ENCODE results near the gene FRMD1.

Gene FRMD1

DNA sequence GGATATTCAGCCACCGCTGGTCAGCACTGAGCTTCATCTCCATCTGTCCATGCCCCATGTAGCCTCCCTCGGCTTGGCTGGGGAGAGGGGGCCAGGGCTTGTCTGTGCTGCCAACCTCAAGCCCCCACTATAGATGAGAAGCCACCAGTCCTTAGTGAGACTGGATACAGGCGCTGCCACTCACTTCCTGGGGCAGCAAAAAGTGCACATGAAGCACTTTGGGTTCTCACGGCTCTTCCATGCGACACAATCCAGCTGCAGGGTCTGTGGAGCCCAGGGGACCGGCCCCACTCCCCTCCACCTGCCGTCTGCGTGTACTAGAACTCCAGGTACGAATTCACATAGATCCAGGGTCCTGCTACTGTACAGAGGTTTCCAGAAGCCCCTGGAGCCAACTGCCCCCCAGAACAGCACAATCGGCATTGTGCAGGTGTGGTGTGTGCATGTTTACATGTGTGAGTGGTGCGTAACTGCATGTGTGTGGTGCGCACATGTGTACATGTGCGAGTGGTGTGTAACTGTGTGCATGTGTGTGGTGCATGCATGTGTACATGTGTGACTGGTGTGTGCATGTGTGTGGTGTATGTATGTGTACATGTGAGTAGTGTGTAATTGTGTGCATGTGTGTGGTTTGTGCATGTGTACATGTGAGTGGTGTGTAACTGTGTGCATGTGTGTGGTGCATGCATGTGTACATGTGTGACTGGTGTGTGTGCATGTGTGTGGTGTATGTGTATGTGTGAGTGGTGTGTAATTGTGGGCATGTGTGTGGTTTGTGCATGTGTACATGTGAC is 4.9 kb downstream of the FRMD1 start:
- ATAC-seq (replicated peaks) = no peak
- Mint-ChIP-seq H3K4me1 (ENCODE audit: low read depth in 2 of 2) (no peaks in the 10 kb centered on the region), H3K27ac (no peak overlapping the region)

DNA sequence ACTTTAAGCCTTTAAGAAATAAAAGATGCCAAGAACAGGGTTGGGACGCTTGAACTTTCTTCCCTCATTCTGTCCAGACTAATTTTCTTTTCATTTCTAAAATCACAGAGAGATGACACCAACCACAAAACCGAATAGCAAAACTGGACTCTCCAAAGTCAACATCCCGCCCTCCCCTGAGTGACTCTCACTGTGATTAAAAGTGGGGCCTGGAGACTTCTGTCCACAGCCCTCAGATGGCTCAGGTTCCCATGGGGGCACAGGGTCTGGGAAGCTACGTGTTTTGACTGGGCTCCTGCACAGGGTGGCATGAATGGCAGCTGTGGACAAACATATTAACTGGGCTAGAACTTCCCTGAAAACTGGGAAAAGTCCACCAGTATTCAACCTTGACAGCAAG is 6.3 kb downstream of the FRMD1 start:
- DNase-seq (no peak), ATAC-seq (replicated peaks) (no peak)
- no peaks in the 10 kb centered on the region for H3K36me3 Mint-ChIP-seq (ENCODE audit: insufficient read depth)
- H3K4me3 Mint-ChIP-seq = no peak overlapping the region
- peaks cover 6 to 9% of the 10 kb centered on the region in 2 donors for H3K27me3 Mint-ChIP-seq
- H3K4me1 Mint-ChIP-seq (ENCODE audit: low read depth in 2 of 2) = no peaks in the 10 kb centered on the region
- no peak overlapping the region for H3K27ac Mint-ChIP-seq
- H3K9me3 Mint-ChIP-seq = no peaks in the 10 kb centered on the region

More for the DNA sequence above, 4.9 kb downstream of the FRMD1 start:
- no peak overlapping the region for H3K4me3 Mint-ChIP-seq
- no peaks in the 10 kb centered on the region for H3K36me3 Mint-ChIP-seq (ENCODE audit: insufficient read depth)
- peaks cover 6 to 9% of the 10 kb centered on the region in 2 donors for H3K27me3 Mint-ChIP-seq
- no peaks in the 10 kb centered on the region for H3K9me3 Mint-ChIP-seq
- no peak for DNase-seq

DNA sequence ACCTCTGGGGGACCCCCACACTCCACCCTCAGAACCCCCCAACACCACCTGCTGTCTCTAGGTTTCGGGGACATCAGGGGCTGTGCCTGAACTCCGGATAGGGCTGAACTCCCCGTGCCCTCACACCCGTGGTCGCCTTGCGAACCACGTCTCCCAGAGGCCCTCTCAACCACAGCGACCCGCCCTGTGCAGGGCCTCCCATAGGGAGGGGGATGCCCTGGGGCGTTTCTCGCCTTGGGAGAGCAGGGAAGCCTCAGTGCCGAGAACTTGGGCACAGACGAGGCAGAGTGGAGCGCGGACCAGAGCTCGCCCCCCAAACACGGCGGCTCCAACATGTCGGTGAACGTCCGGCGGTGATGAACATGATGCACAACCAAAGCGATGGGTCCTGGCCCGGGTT is 6.8 kb downstream of the FRMD1 start:
- no peaks in the 10 kb centered on the region for H3K9me3 Mint-ChIP-seq
- H3K36me3 Mint-ChIP-seq (ENCODE audit: insufficient read depth) = no peaks in the 10 kb centered on the region
- H3K4me1 Mint-ChIP-seq (ENCODE audit: low read depth in 2 of 2) = no peaks in the 10 kb centered on the region
- ATAC-seq (replicated peaks) = no peak
- peaks cover 6 to 9% of the 10 kb centered on the region in 2 donors for H3K27me3 Mint-ChIP-seq
- no peak overlapping the region for H3K27ac Mint-ChIP-seq
- no peak for DNase-seq
- no peak overlapping the region for H3K4me3 Mint-ChIP-seq

DNA sequence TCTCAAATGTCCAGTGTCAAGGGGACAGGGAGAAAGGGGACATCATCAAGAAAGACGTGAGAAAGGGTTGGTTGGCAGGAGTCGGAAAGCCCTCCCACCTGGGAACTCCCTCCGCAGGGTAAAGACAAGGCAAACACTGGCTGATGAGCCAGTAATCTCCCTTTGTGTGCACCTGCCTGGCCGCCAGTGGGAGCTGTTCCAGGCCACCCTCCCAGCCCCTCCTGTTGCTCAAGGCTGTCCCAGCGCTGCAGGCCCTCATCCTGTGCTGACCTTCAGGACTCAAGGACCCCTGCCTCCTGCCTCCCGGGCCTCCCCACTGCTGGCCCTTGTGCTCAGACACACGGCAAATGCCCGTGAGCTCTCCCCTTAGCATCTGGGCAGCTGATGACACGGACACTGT is 7.4 kb downstream of the FRMD1 start:
- DNase-seq = no peak
- no peak overlapping the region for H3K27ac Mint-ChIP-seq
- no peak for ATAC-seq (replicated peaks)
- peaks cover 6 to 9% of the 10 kb centered on the region in 2 donors for H3K27me3 Mint-ChIP-seq
- no peaks in the 10 kb centered on the region for H3K36me3 Mint-ChIP-seq (ENCODE audit: insufficient read depth)
- H3K9me3 Mint-ChIP-seq = no peaks in the 10 kb centered on the region
- H3K4me1 Mint-ChIP-seq (ENCODE audit: low read depth in 2 of 2) = no peaks in the 10 kb centered on the region
- no peak overlapping the region for H3K4me3 Mint-ChIP-seq

DNA sequence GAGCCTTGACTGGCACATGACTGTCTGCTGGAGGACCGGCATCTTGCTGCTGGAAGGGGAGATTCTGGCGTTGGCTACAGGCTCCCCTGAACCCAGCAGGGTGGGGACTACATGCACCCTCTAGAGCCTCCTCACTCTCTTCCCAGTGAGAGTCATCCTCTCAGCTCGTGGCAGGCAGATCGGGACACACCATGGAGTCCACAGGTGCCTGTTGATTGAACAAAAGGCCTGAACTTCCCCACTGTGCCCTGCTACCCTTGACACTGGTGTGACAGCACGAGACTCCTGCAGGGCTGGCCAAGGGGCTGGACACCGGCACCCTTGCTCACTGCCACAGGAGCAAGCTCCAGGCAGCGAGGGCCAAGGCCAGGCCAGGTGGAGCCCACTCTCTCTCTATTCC is 8.2 kb downstream of the FRMD1 start:
- no peaks in the 10 kb centered on the region for H3K9me3 Mint-ChIP-seq
- H3K4me1 Mint-ChIP-seq (ENCODE audit: low read depth in 2 of 2) = no peaks in the 10 kb centered on the region
- H3K36me3 Mint-ChIP-seq (ENCODE audit: insufficient read depth) = peaks cover 2% of the 10 kb centered on the region
- peaks cover 7 to 9% of the 10 kb centered on the region in 2 donors for H3K27me3 Mint-ChIP-seq
- no peak overlapping the region for H3K27ac Mint-ChIP-seq
- DNase-seq = no peak
- ATAC-seq (replicated peaks) = no peak
- H3K4me3 Mint-ChIP-seq = no peak overlapping the region

DNA sequence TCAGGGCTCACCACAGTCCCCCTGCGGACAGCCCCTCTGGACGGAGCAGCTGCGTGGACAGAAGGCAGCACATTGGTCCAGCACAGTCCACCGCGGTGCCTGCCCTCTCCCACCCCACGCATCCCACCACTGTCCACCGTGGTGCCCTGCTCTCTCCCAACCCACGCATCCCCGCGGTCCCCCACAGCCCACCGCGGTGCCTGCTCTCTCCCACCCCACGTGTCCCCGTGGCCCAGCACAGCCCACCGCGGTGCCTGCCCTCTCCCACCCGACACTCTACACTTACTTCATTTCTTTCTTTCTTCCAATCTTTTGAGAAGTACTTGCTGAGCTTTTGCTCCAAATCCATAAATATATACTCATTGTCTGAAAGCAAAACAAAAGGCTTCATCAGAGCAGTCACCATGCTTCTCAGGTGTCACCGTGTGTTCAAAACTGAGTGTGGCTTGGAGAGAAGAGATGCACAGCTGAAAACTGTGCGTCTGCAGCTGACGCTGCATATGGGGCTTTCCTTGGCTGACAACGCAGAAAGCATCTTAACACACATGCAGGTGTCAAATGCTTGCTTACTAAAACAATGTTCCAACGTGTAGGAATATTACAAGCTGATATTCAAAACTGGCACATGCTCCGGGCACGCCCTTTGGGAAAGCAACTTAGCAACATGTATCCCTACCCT is 11.8 kb downstream of the FRMD1 start:
- no peak overlapping the region for H3K4me3 Mint-ChIP-seq
- H3K27ac Mint-ChIP-seq = no peak overlapping the region
- no peak for DNase-seq
- H3K9me3 Mint-ChIP-seq = no peaks in the 10 kb centered on the region
- H3K4me1 Mint-ChIP-seq (ENCODE audit: low read depth in 2 of 2) = peaks cover 0 to 2% of the 10 kb centered on the region in 2 donors
- no peak for ATAC-seq (replicated peaks)
- H3K36me3 Mint-ChIP-seq (ENCODE audit: insufficient read depth) = peaks cover 2% of the 10 kb centered on the region
- H3K27me3 Mint-ChIP-seq = peaks cover 9 to 13% of the 10 kb centered on the region in 2 donors

DNA sequence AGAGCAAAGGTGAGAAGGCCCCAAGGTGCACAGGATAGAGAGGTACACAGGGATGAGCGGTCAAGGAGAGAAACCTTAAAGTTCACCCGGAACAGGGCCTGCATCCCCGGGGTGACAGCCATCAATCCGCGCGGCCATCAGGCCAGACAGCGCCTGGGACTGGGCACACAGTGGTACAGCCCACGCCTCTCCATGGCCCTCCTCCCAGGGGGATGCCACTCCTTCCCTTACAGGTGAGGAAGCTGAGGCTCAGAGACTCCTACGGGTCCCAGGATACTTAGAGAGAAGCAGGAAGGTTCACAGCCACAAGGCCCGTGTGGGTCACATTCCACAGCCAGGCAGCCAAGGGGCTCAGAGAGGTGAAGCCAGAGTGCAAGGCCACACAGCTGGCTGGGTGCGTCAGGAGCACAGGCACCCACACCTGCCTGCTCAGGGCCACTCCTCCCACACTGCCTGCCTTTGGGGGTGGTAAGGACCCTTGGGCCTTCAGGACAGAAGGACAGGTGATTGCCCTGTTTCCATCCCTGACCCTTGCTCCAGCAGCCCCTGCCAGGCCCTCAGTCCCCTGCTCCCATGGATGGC is 14.7 kb downstream of the FRMD1 start:
- Mint-ChIP-seq H3K27me3 (peaks cover 0 to 15% of the 10 kb centered on the region in 2 donors), H3K4me1 (ENCODE audit: low read depth in 2 of 2) (peaks cover 0 to 2% of the 10 kb centered on the region in 2 donors), H3K4me3 (no peak overlapping the region), H3K27ac (no peak overlapping the region), H3K9me3 (no peaks in the 10 kb centered on the region), H3K36me3 (ENCODE audit: insufficient read depth) (peaks cover 2% of the 10 kb centered on the region)
- ATAC-seq (replicated peaks) = no peak
- no peak for DNase-seq

DNA sequence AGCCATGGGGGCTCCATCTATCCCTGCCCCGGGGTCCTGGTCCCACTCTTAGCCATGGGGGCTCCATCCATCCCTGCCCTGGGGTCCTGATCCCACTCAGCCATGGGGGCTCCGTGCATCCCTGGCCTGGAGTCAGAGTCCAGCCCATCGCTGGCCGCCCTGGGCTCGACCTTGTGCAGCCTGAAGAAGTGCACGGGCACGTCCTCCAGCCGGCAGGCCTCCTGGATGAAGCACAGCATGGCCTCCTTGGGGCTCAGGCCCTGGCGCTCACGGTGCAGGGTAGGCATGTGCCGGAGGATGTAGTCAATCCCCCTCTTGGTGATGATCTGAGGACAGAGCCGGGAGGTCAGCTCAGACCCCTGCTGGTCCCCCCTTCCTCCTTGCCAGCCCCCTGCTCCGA is 15.6 kb downstream of the FRMD1 start:
- Mint-ChIP-seq H3K36me3 (ENCODE audit: insufficient read depth) (peaks cover 2% of the 10 kb centered on the region), H3K27me3 (peaks cover 0 to 15% of the 10 kb centered on the region in 2 donors), H3K9me3 (no peaks in the 10 kb centered on the region), H3K27ac (no peak overlapping the region), H3K4me1 (ENCODE audit: low read depth in 2 of 2) (peaks cover 0 to 2% of the 10 kb centered on the region in 2 donors), H3K4me3 (no peak overlapping the region)
- no peak for ATAC-seq (replicated peaks)
- DNase-seq = no peak

DNA sequence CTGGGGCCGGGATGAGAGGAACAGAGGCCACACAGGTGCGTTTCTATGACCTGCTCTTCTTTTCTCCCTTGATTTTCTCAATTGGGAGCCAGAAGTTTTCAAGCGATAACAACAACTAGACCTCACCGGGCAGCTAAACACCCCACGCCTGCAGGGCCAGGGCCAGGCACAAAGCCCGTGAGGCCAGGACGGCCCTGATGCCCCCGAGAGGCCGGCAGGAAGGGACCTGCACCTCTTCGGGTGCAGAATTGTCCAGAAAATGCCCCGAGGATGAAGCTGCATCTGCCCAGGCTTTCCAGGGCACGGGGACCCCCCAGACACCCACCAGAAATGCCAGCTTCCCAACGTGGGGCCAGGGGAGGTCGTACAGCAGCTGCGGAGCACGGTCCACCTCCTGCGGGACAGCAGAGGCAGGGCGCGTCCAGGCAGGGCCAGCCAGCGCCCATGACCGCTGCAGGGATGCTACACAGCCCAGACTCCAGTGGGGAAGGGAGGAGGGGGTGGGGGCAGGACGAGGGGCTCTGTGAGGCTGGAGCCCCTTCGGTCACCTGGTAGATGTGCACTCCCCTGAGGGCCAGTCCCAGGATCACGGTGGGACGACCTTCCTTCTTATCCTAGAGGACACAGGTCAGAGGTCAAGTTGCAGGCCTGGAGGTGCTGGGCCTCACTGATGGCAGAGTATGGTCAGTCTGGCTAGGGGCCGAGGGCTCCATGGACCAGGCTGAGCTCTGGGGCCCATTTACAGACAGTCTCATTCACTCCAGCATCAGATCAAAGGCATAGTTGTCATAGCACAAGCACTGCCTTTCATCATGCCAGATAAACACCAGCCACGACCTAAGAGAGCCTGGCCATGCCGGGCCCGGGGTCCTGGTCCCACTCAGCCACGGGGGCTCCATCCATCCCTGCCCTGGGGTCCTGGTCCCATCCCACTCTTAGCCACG is 16.4 kb downstream of the FRMD1 start:
- no peaks in the 10 kb centered on the region for H3K9me3 Mint-ChIP-seq
- peaks cover 0 to 15% of the 10 kb centered on the region in 2 donors for H3K27me3 Mint-ChIP-seq
- DNase-seq = no peak
- H3K4me3 Mint-ChIP-seq = no peak overlapping the region
- H3K36me3 Mint-ChIP-seq (ENCODE audit: insufficient read depth) = peaks cover 2% of the 10 kb centered on the region
- no peak for ATAC-seq (replicated peaks)
- H3K27ac Mint-ChIP-seq = no peak overlapping the region
- peaks cover 0 to 2% of the 10 kb centered on the region in 2 donors for H3K4me1 Mint-ChIP-seq (ENCODE audit: low read depth in 2 of 2)

DNA sequence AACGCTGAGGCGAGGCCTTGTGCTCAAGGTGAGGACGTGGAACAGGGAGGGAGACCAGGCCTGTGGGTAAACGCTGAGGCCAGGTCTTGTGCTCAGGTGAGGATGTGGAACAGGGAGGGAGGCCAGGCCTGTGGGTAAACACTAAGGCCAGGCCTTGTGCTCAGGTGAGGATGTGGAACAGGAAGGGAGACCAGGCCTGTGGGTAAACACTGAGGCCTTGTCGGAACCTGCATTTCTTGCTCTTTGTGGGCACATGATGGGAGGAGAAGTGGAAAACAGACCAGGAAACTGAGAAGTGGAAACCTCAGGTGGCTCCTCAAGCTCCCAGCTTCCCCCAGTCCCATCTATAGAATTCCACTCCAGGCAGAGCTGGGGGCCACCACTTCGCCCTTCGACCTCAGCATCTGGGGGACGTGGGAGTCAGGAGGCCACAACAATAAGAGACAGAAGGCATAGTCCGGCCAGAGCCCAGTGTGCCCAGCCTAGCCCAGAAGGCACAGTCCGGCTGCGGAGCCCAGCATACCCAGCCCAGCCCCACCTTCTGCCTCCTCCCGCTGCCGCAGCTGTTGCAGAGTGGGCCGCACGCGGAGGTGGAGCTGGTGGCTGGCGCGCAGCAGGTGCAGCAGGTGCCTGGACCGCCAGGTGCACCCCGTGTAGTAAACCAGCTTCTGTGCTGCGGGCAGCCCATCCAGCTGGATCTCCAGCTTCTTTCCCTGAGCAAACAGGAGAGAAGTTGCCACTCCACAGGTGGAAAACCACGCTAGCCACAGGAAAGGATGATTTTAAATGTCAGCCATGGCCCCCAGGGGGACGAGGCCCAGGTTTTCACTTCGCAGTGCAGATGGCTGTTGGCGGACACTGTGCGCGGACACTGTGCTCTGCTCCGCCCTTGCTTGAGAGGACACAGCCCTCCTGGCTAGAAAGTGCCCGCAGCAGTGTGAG is 17.5 kb downstream of the FRMD1 start:
- no peak for DNase-seq
- Mint-ChIP-seq H3K4me3 (no peak overlapping the region), H3K9me3 (no peaks in the 10 kb centered on the region), H3K36me3 (ENCODE audit: insufficient read depth) (peaks cover 2% of the 10 kb centered on the region), H3K4me1 (ENCODE audit: low read depth in 2 of 2) (peaks cover 0 to 2% of the 10 kb centered on the region in 2 donors), H3K27me3 (peaks cover 0 to 15% of the 10 kb centered on the region in 2 donors), H3K27ac (no peak overlapping the region)
- ATAC-seq (replicated peaks) = no peak

DNA sequence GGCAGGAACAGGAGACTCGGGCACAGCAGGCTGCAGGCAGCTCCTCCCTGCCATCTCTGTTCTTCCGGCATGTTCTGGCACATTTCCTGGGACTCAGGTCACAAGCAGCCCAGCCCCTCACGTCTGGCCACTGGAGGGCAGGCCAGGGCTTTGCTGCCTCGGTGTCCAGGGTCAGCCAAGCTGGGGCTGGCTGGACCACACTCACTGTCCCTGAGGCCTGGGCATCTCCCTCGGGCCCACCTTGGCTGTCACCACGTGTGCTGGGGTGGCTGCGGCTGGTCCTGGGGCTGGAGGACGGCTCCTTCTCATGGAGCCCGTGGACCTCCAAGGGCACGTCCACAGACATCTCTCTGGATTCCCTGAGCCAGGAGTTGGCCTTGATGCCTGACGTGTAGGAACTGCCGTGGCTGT is 18.5 kb downstream of the FRMD1 start:
- Mint-ChIP-seq H3K9me3 (no peaks in the 10 kb centered on the region), H3K4me1 (ENCODE audit: low read depth in 2 of 2) (peaks cover 0 to 2% of the 10 kb centered on the region in 2 donors), H3K27me3 (peaks cover 0 to 11% of the 10 kb centered on the region in 2 donors), H3K36me3 (ENCODE audit: insufficient read depth) (no peaks in the 10 kb centered on the region), H3K27ac (no peak overlapping the region), H3K4me3 (no peak overlapping the region)
- no peak for DNase-seq
- ATAC-seq (replicated peaks) = no peak
